DMS153 treated with DMSO at 0.1 percent for 48 hours (cell line): ENCODE measurements around the gene PRLH.
"Not testable (repeated sequence)": the region's sequence is repeated elsewhere in the genome, so short reads cannot be mapped to it uniquely, and the experiment has no call there.

Experiments
- DNase-seq: peaks from one replicate; lab custom pipeline; 2025; ENCODE audit not compliant: unreplicated experiment; lab: John Stamatoyannopoulos, UW

PRLH gene

DNA sequence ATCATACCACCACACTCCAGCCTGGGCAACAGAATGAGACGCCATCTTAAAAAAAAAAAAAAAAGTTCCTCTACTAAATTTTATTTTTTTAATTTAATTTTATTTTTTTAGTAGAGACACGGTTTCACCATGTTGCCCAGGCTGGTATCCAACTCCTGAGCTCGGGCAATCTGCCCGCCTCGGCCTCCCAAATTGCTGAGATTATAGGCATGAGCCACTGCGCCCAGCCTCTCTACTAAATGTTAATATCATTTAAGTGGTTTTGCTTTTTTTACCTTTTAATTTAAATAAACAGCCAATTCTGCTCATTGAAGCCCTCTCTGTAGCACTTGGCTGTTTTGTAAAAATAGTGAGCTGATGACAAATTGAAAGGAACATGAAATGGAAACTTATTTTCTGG, 15.0 kb downstream of the PRLH start:
- DNase-seq: no peak

DNA sequence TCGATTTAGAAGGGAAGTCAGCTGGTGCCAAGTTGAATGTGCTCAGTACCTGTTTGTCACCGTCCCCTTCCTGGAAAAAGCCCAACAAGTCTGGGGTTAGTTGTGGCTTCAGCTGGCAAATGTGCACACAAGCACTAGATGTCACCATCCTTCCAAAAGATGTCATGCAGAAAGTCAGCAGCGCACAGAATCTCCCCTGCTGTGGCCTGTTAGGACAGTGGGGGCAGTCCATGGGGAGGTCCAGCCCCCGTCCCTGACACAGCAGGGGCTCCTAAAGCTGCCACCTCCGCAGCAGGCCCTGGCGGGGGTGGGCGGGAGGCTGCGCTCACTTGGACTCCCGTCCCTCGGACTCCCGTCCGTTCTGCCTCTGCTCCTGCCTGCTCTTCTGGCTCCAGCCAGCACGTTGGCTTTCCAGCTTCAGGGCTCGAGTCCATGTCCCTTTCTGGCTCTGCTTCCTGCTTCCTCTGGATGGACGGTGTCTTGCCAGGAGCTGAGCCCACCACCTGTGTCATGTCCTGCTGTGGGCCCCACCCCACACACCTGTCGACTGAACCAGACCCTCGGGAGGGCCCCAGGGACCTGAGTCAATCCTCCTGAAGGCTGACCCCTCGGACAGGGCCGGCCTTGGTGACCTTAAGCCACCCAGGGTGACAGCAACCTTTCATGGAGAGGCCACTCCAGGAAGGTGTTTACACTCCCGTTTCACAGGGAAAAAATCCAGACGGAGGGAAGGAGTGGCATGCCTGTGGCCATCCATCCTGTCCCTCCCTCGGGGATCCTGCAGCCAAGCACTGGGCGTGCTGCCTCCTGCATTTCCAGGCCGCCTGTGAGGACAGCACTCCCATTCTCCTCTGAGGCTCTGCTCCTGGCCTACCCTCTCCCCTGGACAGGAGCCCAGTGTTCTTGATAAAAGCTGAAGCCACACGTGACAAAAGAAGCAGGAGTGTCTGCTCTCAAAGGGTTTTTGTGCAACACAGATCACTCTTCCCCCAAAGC, 15.7 kb downstream of the PRLH start:
- DNase-seq: peak; percentile 76

DNA sequence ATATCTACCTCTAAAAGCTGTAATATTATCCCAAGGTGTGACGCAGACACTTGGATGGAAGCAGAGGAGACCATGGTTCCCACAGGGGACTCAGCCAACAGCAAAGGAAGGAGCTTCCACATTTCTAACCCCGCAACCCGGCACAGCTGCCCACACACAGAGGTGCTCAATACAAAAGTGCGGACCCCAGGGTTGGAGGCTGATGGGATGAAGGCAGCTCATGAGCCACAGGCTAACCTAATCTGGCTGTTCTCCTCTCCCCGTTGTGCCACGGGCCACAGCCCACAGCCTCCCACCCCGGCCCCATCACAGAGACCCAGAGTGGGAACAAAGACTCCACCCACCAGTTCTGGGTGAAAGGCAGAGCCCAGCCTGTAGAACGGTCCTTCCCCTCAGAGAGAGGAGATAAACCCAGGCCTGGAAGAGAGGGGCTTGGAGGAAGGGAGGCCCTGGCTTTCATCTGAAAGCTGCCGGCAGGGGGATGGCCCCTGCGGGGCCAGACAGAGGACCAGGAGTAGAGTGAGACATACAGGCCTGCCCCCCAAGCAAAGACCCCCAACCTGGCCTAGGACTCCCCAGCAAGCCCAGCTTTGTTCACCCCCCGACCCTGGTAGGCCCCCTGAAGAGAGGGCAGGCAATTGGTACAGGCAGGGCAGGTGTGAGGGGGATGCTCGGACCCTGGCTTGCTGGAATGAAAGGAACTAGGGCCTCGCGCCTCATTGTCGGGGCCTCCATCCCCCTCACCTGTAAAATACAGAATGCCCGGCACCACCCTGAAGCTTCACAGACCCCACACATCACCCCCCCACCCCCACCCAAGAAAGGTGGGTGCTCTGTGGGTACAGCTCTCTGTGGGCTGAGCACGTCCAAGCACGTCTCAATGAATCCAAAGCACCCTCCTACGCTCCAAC, 17.3 kb downstream of the PRLH start:
- DNase-seq: no peak

DNA sequence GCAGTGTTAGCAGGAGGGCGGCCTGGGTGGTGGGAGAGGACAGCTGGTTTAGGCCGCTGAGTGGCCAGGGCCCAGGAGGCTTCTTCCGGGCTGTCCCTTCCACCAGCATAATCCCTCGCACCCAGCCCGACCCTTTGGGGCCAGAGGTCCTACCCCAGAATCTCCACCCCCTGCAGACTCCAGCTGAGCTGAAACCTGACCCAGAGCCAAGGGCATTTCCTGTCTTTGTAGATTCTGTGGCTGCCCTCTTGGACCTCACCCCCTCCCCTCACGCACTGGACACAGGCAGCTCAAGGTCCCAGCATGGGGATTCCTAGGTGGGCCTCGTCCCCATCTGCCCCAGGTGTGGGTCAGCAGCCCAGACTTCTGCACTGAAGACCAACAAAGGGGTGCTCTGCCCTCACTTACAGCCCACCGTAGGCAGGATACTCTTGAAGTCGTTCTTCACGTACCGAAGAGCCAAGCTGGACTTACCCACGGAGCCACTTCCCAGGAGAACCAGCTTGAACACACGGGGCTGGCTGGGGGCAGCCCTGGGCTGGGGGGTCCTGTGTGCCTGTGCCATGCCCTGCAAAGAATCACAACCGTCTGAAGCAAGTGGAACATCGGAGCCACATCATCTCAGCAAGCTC, 19.3 kb downstream of the PRLH start:
- no peak for DNase-seq

DNA sequence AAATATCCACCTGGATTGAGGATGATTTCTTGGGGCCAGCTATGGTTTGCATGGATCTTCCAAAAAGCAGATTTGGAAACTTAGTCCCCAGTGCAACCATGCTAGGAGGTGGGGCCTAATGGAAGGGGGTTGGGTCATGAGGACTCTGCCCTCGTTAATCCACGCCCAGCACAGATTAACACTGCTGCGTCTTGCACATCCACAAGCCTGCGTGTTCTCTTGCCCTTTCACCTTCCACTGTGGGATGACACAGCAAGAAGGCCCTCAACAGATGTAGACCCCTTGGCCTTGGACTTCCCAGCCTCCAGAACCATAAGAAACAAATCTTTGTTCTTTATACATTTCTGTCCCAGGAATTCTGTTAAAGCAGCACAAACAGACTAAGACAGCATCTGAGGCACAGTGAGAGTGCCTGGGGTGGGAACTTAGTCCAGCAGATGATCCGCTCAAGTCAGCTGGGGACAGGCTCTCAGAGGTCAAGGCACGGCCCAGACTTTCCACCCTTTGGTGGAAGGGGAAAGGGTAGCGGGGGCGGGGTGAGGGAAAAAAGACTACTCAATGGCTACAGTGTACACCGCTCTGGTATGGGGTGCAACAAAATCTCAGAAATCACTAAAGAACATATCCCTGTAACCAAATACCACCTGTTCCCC, 21.8 kb downstream of the PRLH start:
- no peak for DNase-seq

DNA sequence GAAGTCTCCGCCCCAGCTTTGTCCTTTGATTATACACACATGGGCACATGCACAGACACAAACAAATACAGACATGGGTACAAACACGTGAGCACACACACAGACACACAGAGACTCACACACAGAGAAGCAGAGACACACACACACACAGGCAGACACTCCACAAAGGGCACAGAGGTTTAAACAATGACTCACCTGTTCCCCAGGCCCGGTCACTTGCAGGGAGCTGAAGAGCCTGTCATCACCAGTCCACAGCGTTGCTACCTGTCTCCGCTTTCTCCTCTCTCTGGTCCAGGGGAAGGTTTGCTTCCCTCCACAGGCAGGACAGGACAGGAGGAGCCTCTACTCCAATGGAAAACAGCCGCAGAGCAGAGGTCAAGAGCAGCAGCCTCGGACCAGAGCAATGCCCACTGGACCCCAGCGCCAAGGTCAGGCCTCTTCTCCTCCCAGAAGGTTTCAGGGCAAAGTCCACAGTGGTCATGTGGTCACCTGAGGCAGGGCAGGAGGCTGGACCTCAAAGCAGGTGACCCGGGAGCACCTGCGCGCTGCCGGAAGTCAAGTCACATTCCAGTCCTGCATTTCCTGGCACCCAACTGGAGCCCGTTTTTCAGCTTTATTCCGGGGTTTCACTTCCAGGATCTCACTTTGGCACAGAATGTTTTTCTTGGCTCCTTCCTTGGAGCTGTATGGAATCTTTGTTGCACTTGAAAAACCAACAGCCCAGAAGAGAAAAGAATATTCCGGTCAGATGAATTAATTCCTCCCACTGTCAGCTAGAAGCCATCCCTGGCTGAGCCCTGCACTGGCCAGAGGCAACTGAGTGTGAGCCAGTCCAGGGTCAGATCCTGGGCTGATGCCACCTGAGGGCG, 24.1 kb downstream of the PRLH start, which contains the start of gene RAB17:
TSS of gene RAB17 (minus strand) at position 463 of the 869 bp plus-strand sequence. CDS start 4,580 bp downstream, outside the sequence.
- peak; percentile 36 for DNase-seq

DNA sequence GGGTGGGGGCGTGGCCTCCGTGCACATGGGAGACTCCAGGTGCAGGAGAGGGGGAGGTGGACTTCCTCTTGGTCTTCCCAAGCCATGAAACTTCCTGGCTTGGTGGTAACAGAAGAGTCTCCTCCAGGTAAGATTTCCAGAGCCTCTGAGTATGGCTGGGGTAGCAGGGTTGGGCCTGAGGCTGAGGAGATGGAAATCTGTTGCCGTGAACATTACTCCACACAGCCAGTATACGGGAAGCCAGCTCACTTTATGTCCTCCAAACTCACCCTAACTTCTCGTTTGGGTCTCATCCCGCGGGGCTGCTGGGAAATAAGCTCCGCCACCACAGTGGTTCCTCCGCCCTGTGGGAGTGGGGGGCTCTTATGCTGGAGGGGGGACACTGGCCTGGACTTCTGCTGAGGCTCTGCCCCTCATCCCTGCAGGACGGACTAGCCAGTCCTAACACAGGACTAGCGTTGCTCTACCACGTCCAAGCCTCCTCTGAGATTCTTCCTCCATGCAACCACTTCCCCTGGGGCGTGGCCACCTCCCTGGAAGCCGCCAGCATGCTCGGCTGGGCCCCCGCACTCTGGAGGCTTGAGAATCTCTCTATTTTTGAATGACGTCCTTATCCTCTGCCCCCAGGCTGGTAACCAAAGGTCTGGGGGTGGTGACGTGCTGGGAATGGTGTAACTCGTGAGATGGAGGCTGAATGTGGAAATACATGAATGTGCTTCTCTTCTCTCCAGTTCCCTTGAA, 24.9 kb downstream of the PRLH start:
- DNase-seq: peak; percentile 69

DNA sequence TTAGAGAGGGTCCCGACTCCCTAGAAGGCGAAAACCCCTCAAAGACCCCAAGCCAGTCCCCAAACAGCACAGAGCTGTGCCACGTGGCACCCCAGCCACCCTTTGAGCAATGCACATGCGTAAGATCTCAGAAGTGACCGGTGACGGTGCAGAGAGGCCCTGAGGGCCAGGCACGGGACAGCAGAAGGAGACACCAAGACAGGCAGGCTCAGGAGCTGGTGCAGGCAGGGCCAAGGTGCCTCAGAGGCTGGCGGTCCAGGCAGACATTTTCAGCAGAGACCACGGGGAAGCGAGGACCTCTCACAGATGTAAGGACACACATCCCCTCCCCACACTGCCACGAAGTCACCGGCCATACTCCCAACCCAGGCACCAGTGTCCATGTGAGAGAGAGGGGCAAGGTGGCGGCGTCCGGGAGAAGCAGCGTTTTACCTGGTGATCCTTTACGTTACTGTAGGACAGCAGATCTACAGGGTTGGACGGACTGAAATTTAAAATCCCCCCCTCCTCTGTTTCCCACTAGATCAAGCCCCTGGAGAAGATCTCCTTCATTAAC, 26.1 kb downstream of the PRLH start:
- DNase-seq: no peak

DNA sequence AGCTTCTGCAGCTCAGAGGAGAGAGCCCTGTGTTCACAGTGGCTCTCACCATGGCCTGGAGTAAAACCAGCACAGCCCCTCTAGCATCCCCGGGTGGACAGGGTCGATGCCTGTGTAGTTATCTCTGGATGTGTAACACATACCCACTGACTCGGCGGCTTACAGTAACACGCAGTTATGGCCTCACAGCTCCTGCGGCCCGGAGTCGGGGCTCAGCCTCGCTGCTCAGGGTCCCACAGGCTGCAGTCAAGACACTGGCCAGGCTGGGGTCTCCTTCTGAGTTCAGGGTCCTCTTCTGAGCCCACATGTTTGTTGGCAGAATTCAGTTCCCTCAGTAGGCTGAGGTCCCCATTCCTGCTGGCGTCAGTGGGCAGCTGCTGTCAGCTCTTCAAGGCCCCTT, 26.7 kb downstream of the PRLH start:
- no peak for DNase-seq

DNA sequence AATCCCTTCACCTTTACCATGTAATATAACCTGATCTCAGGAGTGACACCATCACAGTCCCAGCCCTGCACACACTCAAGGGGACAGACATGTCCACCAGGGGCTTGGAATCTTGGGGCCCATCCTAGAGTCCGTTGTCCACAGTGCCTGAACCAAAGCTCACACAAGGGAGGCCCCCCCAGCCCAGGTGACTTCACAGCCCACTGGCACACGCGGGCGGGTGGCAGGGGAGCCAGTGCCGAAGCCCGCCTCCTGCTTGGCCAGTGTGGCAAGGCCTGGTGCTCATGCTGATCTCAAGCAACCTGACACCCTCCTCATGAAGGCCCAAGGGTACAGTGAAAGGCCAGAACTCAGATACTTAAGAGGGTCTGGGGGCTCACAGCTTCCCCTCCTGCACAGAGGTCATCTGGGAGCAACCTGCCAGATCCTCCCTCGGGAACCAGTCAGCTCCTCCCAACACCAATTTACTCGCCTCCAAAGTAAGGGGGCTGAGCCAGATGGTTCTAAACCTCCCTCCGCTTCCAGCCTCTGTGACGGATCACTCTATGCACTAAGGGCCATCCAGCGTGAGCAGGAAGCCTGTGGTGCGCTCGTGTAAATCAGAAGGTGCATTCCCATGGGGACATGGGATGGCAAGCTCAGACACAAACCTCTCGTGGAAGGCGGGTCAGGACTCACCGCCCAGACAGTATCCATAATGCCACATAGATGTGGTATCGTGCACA, 27.4 kb downstream of the PRLH start:
- DNase-seq: no peak

DNA sequence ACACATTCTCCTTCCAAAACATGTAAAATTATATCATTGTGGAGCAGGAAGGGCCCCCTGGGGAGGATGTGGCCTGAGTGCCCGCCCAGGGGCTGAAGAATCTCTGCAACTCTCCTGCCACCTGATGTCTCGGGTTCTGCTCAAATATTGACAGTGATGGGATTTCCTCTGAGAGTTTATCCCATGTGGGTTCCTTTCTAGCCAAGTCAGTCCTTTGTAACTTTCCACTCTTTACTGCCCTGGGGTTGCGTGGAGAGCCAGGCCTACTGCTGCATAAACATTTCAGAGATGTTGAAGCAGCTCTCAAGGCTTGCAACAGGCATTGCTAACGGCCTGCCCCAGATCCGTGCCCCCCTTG, 28.1 kb downstream of the PRLH start:
- DNase-seq: no peak

DNA sequence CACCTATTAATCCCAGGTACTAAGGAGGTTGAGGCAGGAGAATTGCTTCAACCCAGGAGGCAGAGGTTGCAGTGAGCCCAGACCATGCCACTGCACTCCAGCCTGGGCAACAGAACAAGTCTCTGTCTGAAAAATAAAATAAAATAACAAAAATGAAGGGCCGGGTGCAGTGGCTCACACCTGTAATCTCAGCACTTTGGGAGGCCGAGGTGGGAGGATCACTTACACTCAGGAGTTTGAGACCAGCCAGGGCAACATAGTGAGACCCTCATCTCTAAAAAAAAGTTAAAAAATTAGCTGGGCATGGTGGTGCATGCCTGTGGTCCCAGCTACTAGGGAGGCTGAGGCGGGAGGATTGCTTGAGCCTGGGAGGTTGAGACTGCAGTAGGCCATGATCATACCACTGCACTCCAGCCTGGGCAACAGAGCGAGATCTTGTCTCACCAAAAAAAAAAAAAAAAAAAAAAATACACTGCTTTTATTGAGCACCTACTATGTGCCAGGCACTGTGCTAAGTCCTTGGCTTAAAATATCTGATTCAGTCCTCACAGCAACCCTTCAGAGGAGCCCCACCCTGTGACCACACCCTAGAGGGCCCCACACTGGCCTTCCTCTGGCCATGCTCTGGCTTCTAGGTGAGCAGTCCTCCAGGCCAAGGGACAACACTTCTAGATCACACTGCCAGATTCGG, 29.6 kb downstream of the PRLH start:
- DNase-seq: not testable (repeated sequence)

DNA sequence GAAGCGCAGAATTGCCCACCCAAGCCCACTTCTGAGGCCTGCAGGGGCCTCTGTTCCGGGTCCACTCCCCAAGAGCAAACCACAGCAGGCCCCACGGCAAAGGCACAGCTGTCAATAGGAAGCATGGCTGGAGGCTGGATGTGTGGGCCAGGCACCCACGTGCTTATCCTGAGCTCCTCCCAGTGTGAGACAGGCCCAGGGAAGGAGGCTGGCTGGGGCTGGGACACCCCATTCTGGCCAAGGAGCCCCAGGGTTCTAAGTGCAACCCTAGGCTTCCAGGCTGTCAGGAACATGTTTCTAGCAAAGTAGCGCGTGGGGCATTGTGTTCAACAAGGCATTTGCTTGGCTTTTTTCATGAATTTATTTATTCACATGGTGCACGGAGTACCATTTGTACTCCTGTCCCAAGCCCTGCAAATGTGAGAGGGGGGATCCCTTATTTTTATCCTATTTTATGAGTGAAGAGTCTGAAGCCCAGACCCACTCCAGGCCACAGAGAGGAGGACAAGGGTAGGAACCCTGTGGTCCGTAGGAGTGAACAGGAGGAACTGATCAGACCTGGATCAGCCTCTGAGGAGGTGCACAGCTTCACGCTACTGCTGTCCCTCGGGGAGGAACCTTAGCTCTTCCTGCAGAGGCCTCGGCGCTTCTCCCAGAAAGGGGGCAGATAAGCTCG, 30.3 kb downstream of the PRLH start:
- DNase-seq: no peak

DNA sequence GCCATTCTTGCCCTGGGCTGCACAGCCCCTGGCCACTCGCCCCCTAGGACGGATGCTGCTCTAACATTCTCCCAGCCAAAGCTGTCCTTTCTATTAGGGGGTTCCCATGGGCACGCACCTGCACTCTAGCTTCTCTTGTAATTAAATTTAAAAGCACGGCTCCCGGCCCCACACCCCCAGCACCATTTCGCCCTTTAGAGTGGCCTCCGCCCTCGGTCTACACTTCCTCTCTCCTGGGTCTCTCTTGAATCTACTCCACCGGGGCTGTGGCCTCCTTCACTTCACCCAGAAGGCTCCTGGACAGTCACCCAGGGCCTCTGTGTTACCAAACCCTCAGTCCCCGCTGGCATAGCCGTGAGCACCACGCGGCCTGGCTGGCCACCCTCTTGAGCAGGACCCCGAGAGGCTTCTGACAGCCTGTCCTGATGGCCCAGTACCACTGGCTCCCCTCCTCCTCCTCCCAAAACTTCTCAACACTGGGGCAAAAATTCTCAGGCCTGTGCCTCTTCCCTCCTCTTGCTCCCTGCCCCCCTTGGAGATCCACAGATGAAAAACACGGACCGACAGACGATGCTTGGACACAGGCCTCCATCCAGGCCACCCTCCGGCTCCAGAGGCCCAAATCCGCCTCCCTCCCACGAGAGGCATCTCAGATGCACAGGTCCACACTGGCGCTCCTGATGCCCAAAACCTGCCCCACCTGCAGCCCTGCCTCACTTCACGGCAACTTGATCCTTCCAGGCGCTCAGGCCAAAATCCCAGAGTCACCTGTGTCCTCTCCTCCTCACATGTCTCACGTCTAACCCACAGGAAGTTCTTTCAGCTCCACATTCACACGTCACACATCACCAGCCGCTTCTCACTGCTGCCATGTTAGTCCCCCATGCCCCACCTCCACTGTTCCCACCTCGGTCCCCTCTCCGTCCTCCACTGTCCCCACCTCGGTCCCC, 31.1 kb downstream of the PRLH start:
- DNase-seq: no peak

DNA sequence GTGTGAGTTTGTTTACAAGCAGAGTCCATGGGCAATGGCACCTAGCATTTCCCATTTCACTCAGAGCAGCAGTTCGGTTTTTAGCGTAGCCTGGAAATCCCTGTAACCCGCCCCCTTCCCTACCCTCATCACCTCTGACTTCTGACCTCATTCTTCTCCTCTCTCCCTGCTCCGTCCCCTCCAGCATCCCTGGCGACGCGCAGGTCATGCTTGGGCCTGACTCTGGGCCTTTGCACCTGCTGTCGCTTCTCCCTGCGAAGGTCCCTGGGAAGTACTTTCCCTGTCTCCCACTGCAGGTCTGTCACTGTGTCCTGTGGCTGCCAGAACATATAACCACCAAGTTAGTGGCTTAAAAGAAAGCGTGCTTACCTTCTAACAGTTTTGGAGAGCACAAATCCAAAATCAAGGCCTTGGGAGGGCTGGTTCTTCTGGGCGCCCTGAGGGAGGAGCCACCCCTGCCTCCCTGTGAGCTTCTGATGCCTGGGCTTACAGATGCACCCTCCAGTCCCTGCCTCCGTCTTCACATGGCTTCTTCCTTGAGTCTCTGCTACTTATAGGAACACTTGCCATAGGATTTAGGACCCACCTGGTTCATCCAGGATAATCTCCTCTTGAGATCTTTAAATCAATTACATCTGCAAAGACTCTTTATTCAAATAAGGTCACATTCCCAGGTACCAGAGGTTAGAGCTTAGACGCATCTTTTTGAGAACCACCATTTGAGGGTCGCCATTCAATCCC, 32.3 kb downstream of the PRLH start:
- no peak for DNase-seq
